Right atrium auricular region (tissue), 2 donors: ENCODE measurements around the gene PCDHGA2. TPM values are rescaled to one million over a fixed set of nuclear protein-coding genes. Genes with fewer than 3 reads are reported as not detected.
"Not testable (repeated sequence)": the region's sequence is repeated elsewhere in the genome, so short reads cannot be mapped to it uniquely, and the experiment has no call there.

Source experiments
- DNase-seq: peaks from one replicate; pipeline ENCODE4 v3.0.0-alpha.2; 2019; ENCODE audit warnings: low spot score
- H3K27ac ChIP-seq, 2 donors: fragments of 200-600 bp; sonication (generic); 1 replicate in 1 of 2; 2 replicates in 1 of 2; pipeline ENCODE4 v1.5.1; 2016 to 2019
- H3K27me3 ChIP-seq, 2 donors: fragments of 200-600 bp; sonication (generic); one replicate each; pipeline versions ENCODE4 v1.5.1 to v1.6.0; 2017 to 2019
- H3K36me3 ChIP-seq: fragments of 200-600 bp; sonication (generic); one replicate; pipeline ENCODE4 v1.5.1; 2016
- H3K4me1 ChIP-seq, 2 donors: fragments of 200-600 bp; sonication (generic); one replicate each; pipeline versions ENCODE4 v1.5.1 to v1.6.0; 2017 to 2019
- H3K4me3 ChIP-seq, 2 donors: fragments of 200-600 bp; sonication (generic); 1 replicate in 1 of 2; 2 replicates in 1 of 2; pipeline ENCODE4 v1.5.1; 2017 to 2019; ENCODE audit warnings: mild to moderate bottlenecking in 1 of 2, moderate library complexity in 1 of 2
- H3K9me3 ChIP-seq, 2 donors: fragments of 200-600 bp; sonication (generic); one replicate each; pipeline ENCODE4 v1.5.1; 2019
- total RNA-seq, 2 donors: library from RNA; depleted of rRNA; stranded (reverse); fragments of >200 nt; gene quantifications; one replicate each; pipeline ENCODE4 v1.1.0, GENCODE V29; 2016
- TF ChIP-seq, protein P1 (sequence below), 2 donors: fragments of 200-600 bp; sonication (generic); IDR thresholded peaks; one replicate each; pipeline ENCODE4 v1.5.1; 2019; ENCODE audit warnings: antibody characterized with exemption in 2 of 2

The PCDHGA2 gene
- total RNA-seq, 2 donors from 2014 or later, result 7.5 to 7.7 TPM

DNA sequence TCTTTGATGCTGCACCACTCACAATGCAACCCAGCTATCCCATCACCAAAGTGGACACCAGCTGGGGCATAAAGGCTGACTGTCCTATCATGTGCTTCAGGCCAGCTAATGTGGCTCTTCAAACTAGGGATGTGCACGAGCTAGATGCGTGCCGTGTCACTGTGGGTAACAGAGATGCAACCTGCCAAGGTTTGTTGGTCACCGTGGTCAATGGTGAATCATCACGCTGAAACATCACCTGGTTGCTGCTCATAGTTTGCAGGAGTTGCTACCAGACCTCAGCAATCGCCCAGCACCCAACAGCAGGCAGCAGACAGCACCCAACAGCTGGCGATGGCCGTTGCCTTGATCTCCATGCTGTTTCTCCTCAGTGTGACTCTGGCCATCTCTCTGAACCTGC, 10.3 kb upstream of the PCDHGA2 start:
- Histone ChIP-seq H3K4me3 (no peak overlapping the region), H3K27ac (no peak overlapping the region), H3K36me3 (no peaks in the 10 kb centered on the region), H3K9me3 (peaks cover 3 to 56% of the 10 kb centered on the region in 2 donors), H3K4me1 (no peaks in the 10 kb centered on the region), H3K27me3 (no peaks in the 10 kb centered on the region)
- DNase-seq, result no peak
- TF ChIP-seq, protein P1, sequence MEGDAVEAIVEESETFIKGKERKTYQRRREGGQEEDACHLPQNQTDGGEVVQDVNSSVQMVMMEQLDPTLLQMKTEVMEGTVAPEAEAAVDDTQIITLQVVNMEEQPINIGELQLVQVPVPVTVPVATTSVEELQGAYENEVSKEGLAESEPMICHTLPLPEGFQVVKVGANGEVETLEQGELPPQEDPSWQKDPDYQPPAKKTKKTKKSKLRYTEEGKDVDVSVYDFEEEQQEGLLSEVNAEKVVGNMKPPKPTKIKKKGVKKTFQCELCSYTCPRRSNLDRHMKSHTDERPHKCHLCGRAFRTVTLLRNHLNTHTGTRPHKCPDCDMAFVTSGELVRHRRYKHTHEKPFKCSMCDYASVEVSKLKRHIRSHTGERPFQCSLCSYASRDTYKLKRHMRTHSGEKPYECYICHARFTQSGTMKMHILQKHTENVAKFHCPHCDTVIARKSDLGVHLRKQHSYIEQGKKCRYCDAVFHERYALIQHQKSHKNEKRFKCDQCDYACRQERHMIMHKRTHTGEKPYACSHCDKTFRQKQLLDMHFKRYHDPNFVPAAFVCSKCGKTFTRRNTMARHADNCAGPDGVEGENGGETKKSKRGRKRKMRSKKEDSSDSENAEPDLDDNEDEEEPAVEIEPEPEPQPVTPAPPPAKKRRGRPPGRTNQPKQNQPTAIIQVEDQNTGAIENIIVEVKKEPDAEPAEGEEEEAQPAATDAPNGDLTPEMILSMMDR (IDR thresholded peaks at IDR 0.05), result no peak

DNA sequence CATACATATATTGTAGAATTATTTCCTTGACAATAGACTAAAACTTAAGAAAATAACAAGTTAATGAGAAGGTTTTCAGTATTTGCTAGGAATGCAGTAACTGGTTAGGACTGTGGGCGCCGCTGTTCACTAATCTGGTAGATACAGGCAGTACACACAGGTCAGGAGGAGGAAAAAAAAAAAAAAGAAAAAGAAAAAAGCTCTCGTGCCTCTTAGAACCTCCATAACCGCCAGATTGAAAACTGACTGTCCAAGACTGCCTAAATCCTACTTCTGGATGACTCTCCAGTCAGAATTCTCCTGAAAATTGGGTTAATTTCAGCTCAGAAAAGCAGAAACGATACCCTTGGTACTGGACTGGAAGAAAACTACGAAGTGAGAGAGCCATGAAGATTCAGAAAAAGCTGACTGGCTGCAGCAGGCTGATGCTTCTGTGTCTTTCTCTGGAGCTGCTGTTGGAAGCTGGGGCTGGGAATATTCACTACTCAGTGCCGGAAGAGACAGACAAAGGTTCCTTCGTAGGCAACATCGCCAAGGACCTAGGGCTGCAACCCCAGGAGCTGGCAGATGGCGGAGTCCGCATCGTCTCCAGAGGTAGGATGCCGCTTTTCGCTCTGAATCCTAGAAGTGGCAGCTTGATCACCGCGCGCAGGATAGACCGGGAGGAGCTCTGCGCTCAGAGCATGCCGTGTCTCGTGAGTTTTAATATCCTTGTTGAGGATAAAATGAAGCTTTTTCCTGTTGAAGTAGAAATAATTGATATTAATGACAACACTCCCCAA, 8.1 kb upstream of the PCDHGA2 start, which contains the start of gene PCDHGA1:
PCDHGA1 (plus strand) TSS at position 216 of the 782 bp plus-strand sequence.
- Histone ChIP-seq H3K27me3 (no peaks in the 10 kb centered on the region), H3K4me3 (peak within 1 kb of the TSS; percentile 23 to 25), H3K27ac (peak within 1 kb of the TSS in 1 of 2 donors; percentile 61), H3K9me3 (peaks cover 3 to 79% of the 10 kb centered on the region in 2 donors), H3K36me3 (no peaks in the 10 kb centered on the region), H3K4me1 (no peaks in the 10 kb centered on the region)
- no peak for DNase-seq
- TF ChIP-seq, protein P1 (IDR thresholded peaks at IDR 0.05), result peak in 1 of 2 donors; percentile 63

DNA sequence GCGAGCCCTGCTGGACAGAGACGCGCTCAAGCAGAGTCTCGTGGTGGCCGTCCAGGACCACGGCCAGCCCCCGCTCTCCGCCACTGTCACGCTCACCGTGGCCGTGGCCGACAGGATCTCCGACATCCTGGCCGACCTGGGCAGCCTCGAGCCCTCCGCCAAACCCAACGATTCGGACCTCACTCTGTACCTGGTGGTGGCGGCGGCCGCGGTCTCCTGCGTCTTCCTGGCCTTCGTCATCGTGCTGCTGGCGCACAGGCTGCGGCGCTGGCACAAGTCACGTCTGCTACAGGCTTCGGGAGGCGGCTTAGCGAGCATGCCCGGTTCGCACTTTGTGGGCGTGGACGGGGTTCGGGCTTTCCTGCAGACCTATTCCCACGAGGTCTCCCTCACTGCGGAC, 6.0 kb upstream of the PCDHGA2 start:
- not testable (repeated sequence) for DNase-seq, H3K36me3 ChIP-seq, H3K4me3 ChIP-seq, H3K27ac ChIP-seq, H3K4me1 ChIP-seq, H3K27me3 ChIP-seq
- H3K9me3 ChIP-seq, result peaks cover 3 to 91% of the 10 kb centered on the region in 2 donors

DNA sequence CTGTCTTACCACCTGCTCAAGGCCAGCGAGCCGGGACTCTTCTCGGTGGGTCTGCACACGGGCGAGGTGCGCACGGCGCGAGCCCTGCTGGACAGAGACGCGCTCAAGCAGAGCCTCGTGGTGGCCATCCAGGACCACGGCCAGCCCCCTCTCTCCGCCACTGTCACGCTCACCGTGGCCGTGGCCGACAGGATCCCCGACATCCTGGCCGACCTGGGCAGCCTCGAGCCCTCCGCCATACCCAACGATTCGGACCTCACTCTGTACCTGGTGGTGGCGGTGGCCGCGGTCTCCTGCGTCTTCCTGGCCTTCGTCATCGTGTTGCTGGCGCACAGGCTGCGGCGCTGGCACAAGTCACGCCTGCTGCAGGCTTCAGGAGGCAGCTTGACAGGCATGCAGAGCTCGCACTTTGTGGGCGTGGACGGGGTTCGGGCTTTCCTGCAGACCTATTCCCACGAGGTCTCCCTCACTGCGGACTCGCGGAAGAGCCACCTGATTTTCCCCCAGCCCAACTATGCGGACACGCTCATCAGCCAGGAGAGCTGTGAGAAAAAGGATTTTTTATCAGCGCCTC, 2.3 kb downstream of the PCDHGA2 start:
- H3K9me3 ChIP-seq, result peaks cover 28 to 84% of the 10 kb centered on the region in 2 donors
- not testable (repeated sequence) for DNase-seq, H3K4me3 ChIP-seq, H3K4me1 ChIP-seq, H3K36me3 ChIP-seq, H3K27me3 ChIP-seq, H3K27ac ChIP-seq

DNA sequence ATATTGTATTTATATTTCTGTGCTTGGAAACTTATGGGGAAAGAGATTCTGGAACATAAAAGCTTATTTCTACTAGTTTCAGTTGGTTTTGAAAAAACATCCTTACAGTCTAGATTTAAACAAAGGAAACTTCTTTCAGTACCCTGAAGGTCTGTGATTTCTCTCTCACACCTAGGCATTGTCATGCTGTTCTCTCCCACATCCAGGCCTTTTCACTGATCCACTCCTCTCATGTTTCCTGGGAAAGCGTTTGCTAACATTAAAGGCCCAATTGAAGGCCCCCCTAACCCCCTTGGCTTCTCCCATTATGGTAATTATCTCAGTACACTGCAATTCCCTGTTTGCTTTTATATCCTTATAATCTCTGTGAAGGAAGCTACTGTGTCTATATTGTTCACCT, 4.2 kb downstream of the PCDHGA2 start:
- Histone ChIP-seq H3K36me3 (no peaks in the 10 kb centered on the region), H3K27ac (peak overlapping the region; percentile 46 to 67), H3K27me3 (no peaks in the 10 kb centered on the region), H3K9me3 (peaks cover 33 to 79% of the 10 kb centered on the region in 2 donors), H3K4me3 (no peak overlapping the region), H3K4me1 (no peaks in the 10 kb centered on the region)
- no peak for DNase-seq
- TF ChIP-seq, protein P1 (IDR thresholded peaks at IDR 0.05), result no peak

DNA sequence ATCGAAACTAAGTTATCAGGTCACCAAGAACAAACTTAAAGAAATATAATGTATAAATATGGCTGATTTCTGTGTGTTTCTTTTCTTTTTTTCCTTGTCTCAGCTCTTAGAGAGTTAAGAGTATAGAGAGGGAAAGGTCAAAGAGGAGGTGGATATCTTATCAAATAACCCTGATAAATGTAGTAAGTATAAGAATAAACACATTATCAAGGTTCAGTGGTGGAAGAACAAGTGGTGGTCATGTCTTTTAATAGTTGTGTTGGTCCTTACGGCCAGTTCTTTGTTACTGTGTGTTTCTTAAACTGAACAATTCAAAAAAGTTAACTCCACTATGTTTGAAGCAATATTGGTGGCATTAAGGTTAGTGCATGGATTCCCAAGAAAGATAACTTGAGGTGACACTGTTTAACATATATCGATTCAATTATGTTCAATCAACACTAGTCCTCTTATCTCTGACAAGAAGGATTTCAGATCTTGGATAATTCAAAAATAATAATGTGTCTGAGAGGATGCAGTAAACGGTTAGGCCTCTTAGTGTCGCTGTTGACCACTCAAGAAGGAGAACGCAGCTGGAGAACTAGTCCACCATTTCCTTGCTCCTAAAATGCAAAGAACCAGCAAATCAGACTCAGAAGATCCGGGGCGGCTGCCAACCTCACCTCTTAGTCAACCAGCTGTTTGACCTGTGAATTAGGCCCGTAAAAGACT, 4.8 kb downstream of the PCDHGA2 start, which contains the start of gene PCDHGA3:
PCDHGA3 (plus strand) TSS at position 588 of the 711 bp plus-strand sequence. CDS start 205 bp downstream, outside the sequence.
- H3K4me1 ChIP-seq, result no peaks in the 10 kb centered on the region
- TF ChIP-seq, protein P1 (IDR thresholded peaks at IDR 0.05), result peak; percentile 31 to 66
- peaks cover 33 to 79% of the 10 kb centered on the region in 2 donors for H3K9me3 ChIP-seq
- H3K36me3 ChIP-seq, result no peaks in the 10 kb centered on the region
- no peaks in the 10 kb centered on the region for H3K27me3 ChIP-seq
- H3K4me3 ChIP-seq, result peak within 1 kb of the TSS; percentile 35 to 48
- peak within 1 kb of the TSS; percentile 67 to 68 for H3K27ac ChIP-seq
- no peak for DNase-seq
